ENCODE data around the gene CDH13.

DNA sequence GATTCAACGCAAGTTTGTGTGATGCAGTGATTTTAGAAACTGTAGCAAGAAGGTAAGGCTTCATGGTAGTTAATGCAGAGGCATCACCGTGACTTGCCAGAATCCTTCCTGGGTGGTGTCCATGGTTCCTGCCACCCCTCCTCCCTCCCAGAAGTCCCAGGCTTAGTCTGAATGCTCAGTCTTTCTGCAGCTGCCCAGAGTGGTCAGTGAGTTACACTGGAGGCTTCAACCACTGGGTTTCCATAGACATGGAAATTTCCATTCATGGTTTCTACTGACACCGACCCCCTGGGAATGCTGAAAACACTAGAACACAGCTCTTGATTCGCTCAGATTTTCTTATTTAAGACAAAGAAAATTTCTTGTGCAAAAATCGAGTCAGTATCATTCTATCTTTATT is 1021.6 kb downstream of the CDH13 start:
- TF ChIP-seq, protein P1, sequence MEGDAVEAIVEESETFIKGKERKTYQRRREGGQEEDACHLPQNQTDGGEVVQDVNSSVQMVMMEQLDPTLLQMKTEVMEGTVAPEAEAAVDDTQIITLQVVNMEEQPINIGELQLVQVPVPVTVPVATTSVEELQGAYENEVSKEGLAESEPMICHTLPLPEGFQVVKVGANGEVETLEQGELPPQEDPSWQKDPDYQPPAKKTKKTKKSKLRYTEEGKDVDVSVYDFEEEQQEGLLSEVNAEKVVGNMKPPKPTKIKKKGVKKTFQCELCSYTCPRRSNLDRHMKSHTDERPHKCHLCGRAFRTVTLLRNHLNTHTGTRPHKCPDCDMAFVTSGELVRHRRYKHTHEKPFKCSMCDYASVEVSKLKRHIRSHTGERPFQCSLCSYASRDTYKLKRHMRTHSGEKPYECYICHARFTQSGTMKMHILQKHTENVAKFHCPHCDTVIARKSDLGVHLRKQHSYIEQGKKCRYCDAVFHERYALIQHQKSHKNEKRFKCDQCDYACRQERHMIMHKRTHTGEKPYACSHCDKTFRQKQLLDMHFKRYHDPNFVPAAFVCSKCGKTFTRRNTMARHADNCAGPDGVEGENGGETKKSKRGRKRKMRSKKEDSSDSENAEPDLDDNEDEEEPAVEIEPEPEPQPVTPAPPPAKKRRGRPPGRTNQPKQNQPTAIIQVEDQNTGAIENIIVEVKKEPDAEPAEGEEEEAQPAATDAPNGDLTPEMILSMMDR (conservative IDR thresholded peaks at IDR 0.05) = no peak
- no peak for TF ChIP-seq ZFX (IDR thresholded peaks at IDR 0.05)
